Loucy (cell line): Measurements from ENCODE around the gene CENPP.
"Not testable (repeated sequence)": the region's sequence is repeated elsewhere in the genome, so short reads cannot be mapped to it uniquely, and the experiment has no call there.

ENCODE experiments used
- CTCF ChIP-seq: fragments of 200-600 bp; sonication (generic); conservative IDR thresholded peaks from 2 replicates; pipeline ENCODE4 v1.5.1; 2014; ENCODE audit warnings: mild to moderate bottlenecking, antibody characterized with exemption, low read length
- EZH2phosphoT487 ChIP-seq: fragments of 200-600 bp; IDR thresholded peaks from 2 replicates; pipeline ENCODE4 v1.6.1; 2018; ENCODE audit warnings: antibody characterized with exemption, mild to moderate bottlenecking, moderate library complexity, borderline replicate concordance

DNA sequence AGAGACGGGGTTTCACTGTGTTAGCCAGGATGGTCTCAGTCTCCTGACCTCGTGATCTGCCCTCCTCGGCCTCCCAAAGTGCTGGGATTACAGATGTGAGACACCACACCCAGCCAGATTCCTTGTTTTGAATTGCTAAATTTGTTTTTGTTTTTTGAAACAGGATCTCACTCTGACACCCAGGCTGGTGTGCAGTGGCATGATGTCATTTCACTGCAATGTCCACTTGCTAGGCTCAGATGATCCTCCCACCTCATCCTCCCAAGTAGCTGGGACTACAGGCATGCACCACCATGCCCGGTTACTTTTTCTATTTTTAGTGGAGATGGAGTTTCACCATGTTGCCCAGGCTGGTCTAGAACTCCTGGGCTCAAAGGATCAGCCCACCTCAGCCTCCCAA lies 85.4 kb downstream of the CENPP start:
- TF ChIP-seq CTCF, EZH2phosphoT487: not testable (repeated sequence)
